ENCODE results near the gene MC1R.
"Not testable (repeated sequence)": the region's sequence is repeated elsewhere in the genome, so short reads cannot be mapped to it uniquely, and the experiment has no call there.

MC1R gene

DNA sequence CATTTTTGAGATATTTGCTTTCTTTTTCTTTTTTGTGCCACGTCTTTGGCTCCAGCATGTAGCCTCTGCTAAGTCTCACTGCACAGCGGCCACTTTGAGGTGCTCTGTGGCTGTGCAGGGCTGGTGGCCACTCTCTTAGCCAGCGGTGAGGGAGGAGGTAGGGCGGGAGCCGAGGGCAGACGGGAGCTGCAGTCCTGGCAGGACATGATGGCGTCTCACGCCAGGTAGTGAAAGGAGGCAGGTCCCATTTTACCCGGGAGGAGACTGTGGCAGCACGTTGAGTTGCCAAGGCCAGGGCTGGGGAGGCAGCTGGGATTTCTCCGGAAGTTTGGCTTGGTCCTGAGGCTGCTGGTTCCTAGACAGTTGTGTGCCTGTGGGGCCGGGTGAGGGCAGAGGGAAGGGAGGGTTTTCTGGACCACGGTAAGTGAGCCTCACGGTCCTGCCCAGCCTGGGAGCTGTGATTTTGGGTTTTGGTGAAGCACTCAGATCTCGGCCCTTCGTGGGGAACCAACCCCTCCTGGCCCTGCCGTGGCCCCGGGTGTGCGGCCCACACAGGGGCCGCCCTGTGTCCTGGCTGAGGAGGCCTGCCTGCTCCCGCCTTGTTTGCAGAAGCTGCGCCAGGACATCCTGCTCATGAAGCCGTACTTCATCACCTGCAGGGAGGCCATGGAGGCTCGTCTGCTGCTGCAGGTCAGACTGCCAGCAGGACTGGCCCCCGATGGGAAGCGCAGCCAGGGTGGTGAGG lies 44.3 kb downstream of the MC1R start:
- no peak for DNase-seq (ENCODE audit: low read depth)

- no peak for DNase-seq (ENCODE audit: low read depth)
Measured at GRCh38 chr16:89964201-89964600, 45.5 kb downstream of the MC1R start.

GRCh38 chr16:89965447-89966225 lies 47.0 kb downstream of the MC1R start:
- DNase-seq (ENCODE audit: low read depth), result no peak

DNA sequence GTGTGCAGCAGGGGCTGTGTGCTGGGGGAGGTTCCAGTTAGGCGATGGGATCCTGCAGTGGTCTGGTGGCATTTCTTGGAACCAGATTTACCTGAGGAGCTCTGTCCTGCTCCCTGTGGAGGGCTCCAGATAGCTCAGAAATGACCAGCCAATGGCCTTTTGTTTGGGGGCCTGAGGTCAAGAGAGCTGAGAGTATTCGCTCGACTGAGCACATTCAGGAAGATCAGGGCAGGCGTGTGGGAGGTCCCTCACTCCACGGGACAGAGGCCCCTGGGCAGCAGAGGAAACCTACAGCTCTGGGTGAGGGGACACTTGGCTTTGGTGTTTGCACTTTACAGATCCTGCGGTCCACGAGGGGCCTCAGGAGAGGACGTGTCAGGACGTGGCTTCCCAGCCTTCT lies 48.1 kb downstream of the MC1R start:
- no peak for DNase-seq (ENCODE audit: low read depth)

DNA sequence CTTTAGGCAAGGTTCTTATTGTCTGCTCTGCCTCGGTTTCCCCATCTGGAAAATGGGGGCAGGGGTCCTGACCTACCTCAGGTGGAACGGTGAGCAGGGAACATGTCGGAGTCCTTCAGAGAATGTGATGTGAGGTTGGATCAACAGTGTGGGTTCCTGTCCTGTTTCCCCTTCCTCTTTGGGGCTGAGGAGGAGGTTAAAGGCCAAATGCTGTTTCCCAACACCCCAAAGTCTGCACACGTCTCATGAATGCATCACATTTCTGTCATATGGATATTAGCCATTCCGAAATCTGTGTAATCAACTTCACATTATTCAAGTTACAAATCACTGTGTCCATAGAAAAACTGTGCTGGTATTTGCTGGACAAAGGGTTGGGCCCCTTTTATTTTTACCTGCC lies 48.8 kb downstream of the MC1R start:
- not testable (repeated sequence) for DNase-seq (ENCODE audit: low read depth)

DNA sequence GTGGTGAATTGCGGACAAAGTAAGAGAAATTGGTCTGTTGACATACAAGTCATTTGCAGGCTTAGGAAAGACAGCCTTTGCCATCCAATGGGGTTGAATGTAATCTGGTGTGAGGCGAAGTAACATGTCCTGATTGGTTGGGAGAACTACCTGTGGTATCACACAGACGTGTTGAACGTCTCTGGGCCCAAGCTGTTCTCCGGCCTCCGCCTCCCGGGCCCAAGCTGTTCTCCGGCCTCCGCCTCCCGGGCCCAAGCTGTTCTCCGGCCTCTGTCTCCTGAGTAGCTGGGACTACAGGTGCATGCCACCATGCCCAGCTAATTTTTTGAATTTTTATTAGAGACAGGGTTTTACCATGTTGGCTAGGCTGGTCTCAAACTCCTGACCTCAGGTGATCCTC lies 49.4 kb downstream of the MC1R start:
- DNase-seq (ENCODE audit: low read depth), result not testable (repeated sequence)

- no peak for DNase-seq (ENCODE audit: low read depth)
Measured at GRCh38 chr16:89969741-89970410, 51.2 kb downstream of the MC1R start.

All from activated T-helper 9 cell treated with anti-CD3 and anti-CD28 coated beads, Interleukin-2, amount 50 U/mL, for 16 hours (primary cell).